Right lobe of liver (tissue), 6 donors: ENCODE measurements around the gene CERK. TPM values are rescaled to one million over a fixed set of nuclear protein-coding genes. Genes with fewer than 3 reads are reported as not detected.

ENCODE experiments used
- ATAC-seq, 4 donors: fragments of 200-7000 bp; cut with Tn5 transposase; one replicate each; pipeline ENCODE4 v1.9.1; 2020; ENCODE audit warnings: mild to moderate bottlenecking in 4 of 4, moderate library complexity in 4 of 4
- DNase-seq, 3 donors: peaks; one replicate each; pipeline ENCODE4 v3.0.0-alpha.2; 2020
- H3K27ac ChIP-seq, 3 donors: fragments of 200-600 bp; one replicate each; pipeline ENCODE4 v1.8.0; 2022
- H3K27me3 ChIP-seq, 2 donors: fragments of 200-600 bp; one replicate each; pipeline ENCODE4 v1.8.0; 2022
- H3K36me3 ChIP-seq, 4 donors: fragments of 200-600 bp; sonication (generic) in 1 of 4; one replicate each; pipeline versions ENCODE4 v1.5.1 to v1.8.0; 2017 to 2022; ENCODE audit warnings: control low read depth in 1 of 4
- H3K4me1 ChIP-seq, 4 donors: fragments of 200-600 bp; sonication (generic) in 1 of 4; one replicate each; pipeline versions ENCODE4 v1.5.1 to v1.8.0; 2017 to 2022; ENCODE audit warnings: control low read depth in 1 of 4
- H3K4me3 ChIP-seq, 3 donors: fragments of 200-600 bp; one replicate each; pipeline ENCODE4 v1.8.0; 2022
- H3K9me3 ChIP-seq, 4 donors: fragments of 200-600 bp; sonication (generic) in 1 of 4; one replicate each; pipeline versions ENCODE4 v1.5.1 to v1.8.0; 2017 to 2022; ENCODE audit warnings: control low read depth in 1 of 4
- CTCF ChIP-seq, 4 donors: fragments of 200-600 bp in 3 of 4; fragments of 450-650 bp in 1 of 4; IDR thresholded peaks; one replicate each; pipeline versions ENCODE4 v1.5.1 to v1.8.0; 2016 to 2022; ENCODE audit warnings: antibody characterized with exemption in 4 of 4, mild to moderate bottlenecking in 2 of 4
- POLR2A ChIP-seq: fragments of 450-650 bp; IDR thresholded peaks from one replicate; pipeline ENCODE4 v1.6.1; 2017; ENCODE audit warnings: antibody characterized with exemption, mild to moderate bottlenecking
- WGBS: methylation state at CpG from one replicate; pipeline ENCODE4 v1.1.6; 2018; ENCODE audit warnings: low coverage, low lambda C conversion rate; ENCODE audit not compliant: insufficient coverage; ENCODE audit errors: missing lambda C conversion rate; 5-methylcytosine and 5-hydroxymethylcytosine counted together
- intact Hi-C, 2 donors: fragments of 100-400 bp; cut with DNase I; formaldehyde crosslinking; loops; one replicate each; pipeline versions ENCODE4 v1.11.2 to v1.14.1; 2022
- total RNA-seq, 6 experiments: library from RNA; depleted of rRNA in 2 of 6; stranded (reverse); fragments of >200 nt in 2 of 6; fragmentation: NEBNext Ultra II Directional in 3 of 6; extraction: Animal tissue kit (Norgen Biotek cat#: 25700) in 3 of 6; gene quantifications; one replicate each; pipeline versions ENCODE4 v1.1.0 to v1.2.4, GENCODE V29; 2016 to 2023
- donor health status: DM: no; HTN: yes; CAD: no.
- donor health status: DM: no; HTN: no; CAD: no.
- donor health status: DM: no; HTN: no; CAD: no.
- donor health status: DM: no; HTN: yes; CAD: no.
- donor health status: DM: no; HTN: yes; CAD: no.

Gene CERK
- total RNA-seq, 6 experiments from 2014 or later: 9.6 to 27.5 (median 18.5) TPM

DNA sequence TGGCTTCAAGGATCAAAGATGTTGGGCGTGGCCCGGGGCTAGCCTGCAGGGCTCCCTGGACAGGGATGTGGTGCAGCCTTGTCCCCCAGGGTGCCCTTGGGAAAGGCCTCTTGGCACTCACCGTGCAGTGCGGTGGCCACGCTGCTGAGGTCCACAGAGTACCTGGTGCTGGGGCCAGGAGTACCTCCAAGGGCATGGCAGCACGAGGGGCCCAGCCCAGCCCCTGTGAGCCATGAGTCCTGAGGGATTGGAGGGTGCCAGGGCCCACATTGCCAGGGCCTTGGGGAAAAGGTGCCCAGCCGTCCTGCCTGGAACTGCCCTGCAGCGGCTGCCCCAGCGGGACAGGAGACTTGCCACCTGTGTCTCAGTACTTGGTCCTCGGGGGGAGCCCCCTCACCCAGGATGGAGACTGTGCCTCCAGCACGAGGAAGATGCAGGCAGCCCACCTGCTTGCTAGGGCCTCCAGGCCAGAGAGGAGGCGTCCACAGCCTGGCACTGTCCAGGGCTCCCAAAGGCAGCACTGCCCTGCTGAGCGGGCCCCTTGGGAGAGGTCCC, 73.7 kb downstream of the CERK start:
- DNase-seq: no peak
- H3K27ac ChIP-seq: no peak overlapping the region
- no peak for ATAC-seq
- no peaks in the 10 kb centered on the region for H3K9me3 ChIP-seq
- WGBS: no CpG with 5 or more reads among the region's 13 CpGs
- no peak for TF ChIP-seq CTCF (IDR thresholded peaks at IDR 0.05)
- H3K4me3 ChIP-seq: no peak overlapping the region
- peaks cover 7 to 54% (median 22%) of the 10 kb centered on the region in 4 donors for H3K36me3 ChIP-seq
- H3K27me3 ChIP-seq: no peaks in the 10 kb centered on the region
- intact Hi-C loops: no loop called here
- H3K4me1 ChIP-seq: peaks cover 0 to 19% (median 8%) of the 10 kb centered on the region in 4 donors

DNA sequence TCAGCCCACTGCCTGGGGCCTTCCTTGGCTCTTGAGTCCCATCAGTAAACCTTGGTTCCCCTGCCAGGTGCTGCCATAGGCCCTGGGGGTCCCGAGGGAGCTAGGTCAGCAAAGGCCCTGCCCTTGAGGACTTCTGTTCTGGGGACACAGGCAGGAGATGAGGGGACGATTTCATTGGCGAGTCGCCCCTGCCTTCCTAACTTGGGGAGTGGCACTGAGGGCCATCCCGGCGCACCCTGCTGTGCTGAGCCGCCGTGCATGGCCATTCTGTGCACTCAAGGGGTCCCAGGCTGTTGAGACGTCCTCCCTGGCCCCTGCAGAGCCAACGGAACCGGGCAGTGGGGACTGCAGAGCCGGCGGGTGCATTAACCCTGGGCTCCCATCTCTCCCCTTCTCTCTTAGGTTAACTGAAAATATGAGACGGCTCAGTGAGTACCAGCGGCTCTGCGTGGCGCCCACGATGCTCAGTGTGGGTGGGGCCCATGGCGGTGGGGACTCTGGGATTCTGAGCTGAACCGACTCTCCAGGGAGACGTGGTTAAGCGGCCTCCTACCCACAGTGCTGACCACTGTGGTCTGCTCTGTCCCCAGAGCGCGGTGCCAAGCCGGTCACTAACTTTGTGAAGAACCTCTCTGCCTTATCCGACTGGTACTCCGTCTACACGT, 74.5 kb downstream of the CERK start:
- intact Hi-C loops: no loop called here
- ATAC-seq: no peak
- no peaks in the 10 kb centered on the region for H3K9me3 ChIP-seq
- H3K27me3 ChIP-seq: no peaks in the 10 kb centered on the region
- TF ChIP-seq CTCF (IDR thresholded peaks at IDR 0.05) (no peak), POLR2A (no peak)
- no peak overlapping the region for H3K27ac ChIP-seq
- H3K4me1 ChIP-seq: peaks cover 0 to 19% (median 8%) of the 10 kb centered on the region in 4 donors
- DNase-seq: no peak
- no peak overlapping the region for H3K4me3 ChIP-seq
- peaks cover 7 to 47% (median 20%) of the 10 kb centered on the region in 4 donors for H3K36me3 ChIP-seq
- WGBS: no CpG with 5 or more reads among the region's 28 CpGs

- Histone ChIP-seq H3K4me1 (peaks cover 0 to 19% (median 8%) of the 10 kb centered on the region in 4 donors), H3K27ac (no peak overlapping the region), H3K36me3 (peaks cover 4 to 46% (median 20%) of the 10 kb centered on the region in 4 donors), H3K27me3 (no peaks in the 10 kb centered on the region), H3K4me3 (no peak overlapping the region), H3K9me3 (no peaks in the 10 kb centered on the region)
- intact Hi-C loops: no loop called here
- TF ChIP-seq CTCF (IDR thresholded peaks at IDR 0.05): no peak
- TF ChIP-seq POLR2A: no peak
- ATAC-seq (no peak), DNase-seq (no peak)
- no CpG with 5 or more reads among the region's 26 CpGs for WGBS
Observed at GRCh38 chr22:46663001-46663400, 75.1 kb downstream of the CERK start.

DNA sequence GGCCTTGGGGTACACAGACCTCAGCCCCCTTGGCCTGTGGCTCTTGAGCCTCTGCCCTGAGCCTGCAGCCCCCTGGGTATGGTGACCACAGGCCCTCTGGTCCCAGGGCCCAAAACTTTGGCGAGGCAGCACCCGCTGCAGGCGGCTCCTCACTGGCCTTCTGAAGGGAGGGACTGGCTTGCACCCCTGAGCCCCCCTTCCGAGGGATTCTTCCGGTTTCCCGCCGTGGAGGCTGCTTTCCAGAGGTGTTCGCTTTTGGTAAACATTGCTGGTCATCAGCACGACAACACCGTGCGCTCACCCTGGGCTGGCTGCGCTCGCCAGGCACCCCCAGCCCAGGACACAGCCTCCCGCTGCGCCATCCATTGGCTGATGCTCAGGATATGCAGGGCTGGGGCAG, 75.8 kb downstream of the CERK start:
- no peak for ATAC-seq
- H3K27me3 ChIP-seq: no peaks in the 10 kb centered on the region
- H3K9me3 ChIP-seq: no peaks in the 10 kb centered on the region
- no peak for TF ChIP-seq CTCF (IDR thresholded peaks at IDR 0.05)
- TF ChIP-seq POLR2A: no peak
- H3K36me3 ChIP-seq: peaks cover 4 to 40% (median 20%) of the 10 kb centered on the region in 4 donors
- no peak for DNase-seq
- WGBS: no CpG with 5 or more reads among the region's 15 CpGs
- intact Hi-C loops: no loop called here
- no peak overlapping the region for H3K4me3 ChIP-seq
- peak overlapping the region in 1 of 3 donors; percentile 22 for H3K27ac ChIP-seq
- H3K4me1 ChIP-seq: peaks cover 0 to 19% (median 8%) of the 10 kb centered on the region in 4 donors
